Glomerular visceral epithelial cell (primary cell): ENCODE data around the gene XPNPEP1.

Source experiments
- DNase-seq: peaks from one replicate; pipeline ENCODE4 v3.0.0-alpha.2; 2016; ENCODE audit errors: extremely low spot score

The XPNPEP1 gene

GRCh38 chr10:109947111-109947920, 24.0 kb upstream of the XPNPEP1 start:
- no peak for DNase-seq

GRCh38 chr10:109946680-109947079, 23.4 kb upstream of the XPNPEP1 start:
- no peak for DNase-seq

- no peak for DNase-seq
Observed at GRCh38 chr10:109945473-109946177, 22.3 kb upstream of the XPNPEP1 start.

GRCh38 chr10:109944613-109945012, 21.3 kb upstream of the XPNPEP1 start:
- no peak for DNase-seq

GRCh38 chr10:109941236-109941862, 18.0 kb upstream of the XPNPEP1 start:
- no peak for DNase-seq

- no peak for DNase-seq
Observed at GRCh38 chr10:109940553-109940952, 17.2 kb upstream of the XPNPEP1 start.

- no peak for DNase-seq
Observed at GRCh38 chr10:109940117-109940516, 16.8 kb upstream of the XPNPEP1 start.

GRCh38 chr10:109939315-109939961, 16.1 kb upstream of the XPNPEP1 start:
- no peak for DNase-seq

- no peak for DNase-seq
Observed at GRCh38 chr10:109937460-109938065, 14.3 kb upstream of the XPNPEP1 start.

- peak; percentile 23 for DNase-seq
Observed at GRCh38 chr10:109934958-109935793, 11.9 kb upstream of the XPNPEP1 start.

GRCh38 chr10:109933984-109934565, 10.8 kb upstream of the XPNPEP1 start:
- DNase-seq: no peak

- DNase-seq: no peak
Observed at GRCh38 chr10:109932968-109933367, 9.7 kb upstream of the XPNPEP1 start.

- DNase-seq: no peak
Observed at GRCh38 chr10:109932391-109932790, 9.1 kb upstream of the XPNPEP1 start.

GRCh38 chr10:109931163-109931562, 7.9 kb upstream of the XPNPEP1 start:
- DNase-seq: no peak

- DNase-seq: no peak
Observed at GRCh38 chr10:109929501-109930219, 6.3 kb upstream of the XPNPEP1 start.

- no peak for DNase-seq
Observed at GRCh38 chr10:109928475-109928891, 5.2 kb upstream of the XPNPEP1 start.

GRCh38 chr10:109926825-109927224, 3.5 kb upstream of the XPNPEP1 start:
- DNase-seq: no peak

- no peak for DNase-seq
Observed at GRCh38 chr10:109926061-109926745, 2.9 kb upstream of the XPNPEP1 start.

- no peak for DNase-seq
Observed at GRCh38 chr10:109924967-109925620, 1.8 kb upstream of the XPNPEP1 start.
